ENCODE data around the gene DNAL1. TPM values are rescaled to one million over a fixed set of nuclear protein-coding genes. Genes with fewer than 3 reads are reported as not detected.

DNAL1 gene
- total and polyA plus RNA-seq, 9 of the 15 experiments (the other 6 are each of a cell fraction or from before 2014, with no cell fraction given) = 1.6 to 11.7 (median 4.8) TPM

DNA sequence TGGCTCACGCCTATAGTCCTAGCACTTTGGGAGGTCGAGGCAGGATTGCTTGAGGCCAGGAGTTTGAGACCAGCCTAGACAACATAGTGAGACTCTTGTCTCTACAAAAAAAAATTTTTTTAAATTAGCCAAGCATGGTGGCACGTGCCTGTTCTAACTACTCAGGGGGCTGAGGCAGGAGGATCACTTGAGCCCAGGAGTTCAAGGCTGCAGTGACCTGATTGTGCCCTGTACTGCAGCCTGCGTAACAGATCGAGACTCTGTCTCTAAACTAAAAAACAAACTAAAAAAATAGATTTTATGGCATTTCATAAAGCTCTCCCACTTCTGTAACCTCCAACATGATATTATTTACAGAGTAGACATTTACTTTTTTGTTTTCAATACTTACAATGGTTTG lies 39.8 kb downstream of the DNAL1 start:
- Histone ChIP-seq H3K9me3 (replicated peaks; ENCODE audit: control insufficient read depth, insufficient read depth, low read depth, low read length) (no peaks in the 10 kb centered on the region), H3K4me3 (no peak overlapping the region), H2AFZ (ENCODE audit: low read depth, low read length) (no peak overlapping the region), H4K20me1 (replicated peaks; ENCODE audit: control insufficient read depth, insufficient read depth, low read length) (no peaks in the 10 kb centered on the region), H3K27ac (ENCODE audit: extremely low read depth, low read depth, low read length) (no peak overlapping the region), H3K27me3 (ENCODE audit: control insufficient read depth in 2 of 2, insufficient read depth in 2 of 2, low read length in 2 of 2) (no peaks in the 10 kb centered on the region), H3K4me1 (replicated peaks in 1 of 2; ENCODE audit: control insufficient read depth in 2 of 2, insufficient read depth in 2 of 2, low read length in 2 of 2) (no peaks in the 10 kb centered on the region), H3K9ac (ENCODE audit: insufficient read depth in 1 of 2, low read depth in 2 of 2, low read length in 2 of 2) (no peak overlapping the region), H3K9me1 (ENCODE audit: control insufficient read depth, insufficient read depth, low read length) (no peaks in the 10 kb centered on the region), H3K79me2 (ENCODE audit: control insufficient read depth, insufficient read depth, low read length) (no peaks in the 10 kb centered on the region), H3K36me3 (ENCODE audit: control insufficient read depth, insufficient read depth, low read length) (no peaks in the 10 kb centered on the region), H3K4me2 (ENCODE audit: insufficient read depth, low read length) (no peak overlapping the region)
- 71% methylated on average over 5 of the region's 5 CpGs for WGBS (ENCODE audit: insufficient coverage, low coverage, missing lambda C conversion rate)
- DNase-seq (ENCODE audit: extremely low read depth in 1 of 4, low spot score in 3 of 4) = no peak
- ChIA-PET POLR2A (no interaction called here), CTCF (ENCODE audit: low intra/inter-chr PET ratio) (no interaction called here)
- intact Hi-C loops (cut with micrococcal nuclease) (no loop called here), in situ Hi-C loops (cut with MboI) (no loop called here)
- no peak for FAIRE-seq
- TF ChIP-seq ZNF583 (CRISPR knock-in tag; IDR thresholded peaks at IDR 0.05) (no peak), CBFB (CRISPR knock-in tag; IDR thresholded peaks at IDR 0.05) (no peak), L3MBTL2 (IDR thresholded peaks at IDR 0.05) (no peak), STAT5A (IDR thresholded peaks at IDR 0.05; ENCODE audit: borderline replicate concordance, low read length) (no peak), PHF8 (IDR thresholded peaks at IDR 0.05; ENCODE audit: borderline replicate concordance, low read length) (no peak), ZNF133 (CRISPR knock-in tag; IDR thresholded peaks at IDR 0.05) (no peak), CCAR2 (IDR thresholded peaks at IDR 0.05; ENCODE audit: low read depth, low read length) (no peak), BRD9 (IDR thresholded peaks at IDR 0.05; ENCODE audit: low read depth, partially characterized antibody) (no peak)
- TF ChIP-seq, protein P1, sequence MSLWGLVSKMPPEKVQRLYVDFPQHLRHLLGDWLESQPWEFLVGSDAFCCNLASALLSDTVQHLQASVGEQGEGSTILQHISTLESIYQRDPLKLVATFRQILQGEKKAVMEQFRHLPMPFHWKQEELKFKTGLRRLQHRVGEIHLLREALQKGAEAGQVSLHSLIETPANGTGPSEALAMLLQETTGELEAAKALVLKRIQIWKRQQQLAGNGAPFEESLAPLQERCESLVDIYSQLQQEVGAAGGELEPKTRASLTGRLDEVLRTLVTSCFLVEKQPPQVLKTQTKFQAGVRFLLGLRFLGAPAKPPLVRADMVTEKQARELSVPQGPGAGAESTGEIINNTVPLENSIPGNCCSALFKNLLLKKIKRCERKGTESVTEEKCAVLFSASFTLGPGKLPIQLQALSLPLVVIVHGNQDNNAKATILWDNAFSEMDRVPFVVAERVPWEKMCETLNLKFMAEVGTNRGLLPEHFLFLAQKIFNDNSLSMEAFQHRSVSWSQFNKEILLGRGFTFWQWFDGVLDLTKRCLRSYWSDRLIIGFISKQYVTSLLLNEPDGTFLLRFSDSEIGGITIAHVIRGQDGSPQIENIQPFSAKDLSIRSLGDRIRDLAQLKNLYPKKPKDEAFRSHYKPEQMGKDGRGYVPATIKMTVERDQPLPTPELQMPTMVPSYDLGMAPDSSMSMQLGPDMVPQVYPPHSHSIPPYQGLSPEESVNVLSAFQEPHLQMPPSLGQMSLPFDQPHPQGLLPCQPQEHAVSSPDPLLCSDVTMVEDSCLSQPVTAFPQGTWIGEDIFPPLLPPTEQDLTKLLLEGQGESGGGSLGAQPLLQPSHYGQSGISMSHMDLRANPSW (CRISPR knock-in tag; IDR thresholded peaks at IDR 0.05) = no peak
- ATAC-seq = no peak
- no TSS peak for BruUV-seq (replicated peaks)

All from K562 (cell line).